ENCODE results near the gene ING5.
A peak's percentile ranks its signal among the peaks of the same experiment; 100 is the strongest.
"Not testable (repeated sequence)": the region's sequence is repeated elsewhere in the genome, so short reads cannot be mapped to it uniquely, and the experiment has no call there.

ING5 gene

DNA sequence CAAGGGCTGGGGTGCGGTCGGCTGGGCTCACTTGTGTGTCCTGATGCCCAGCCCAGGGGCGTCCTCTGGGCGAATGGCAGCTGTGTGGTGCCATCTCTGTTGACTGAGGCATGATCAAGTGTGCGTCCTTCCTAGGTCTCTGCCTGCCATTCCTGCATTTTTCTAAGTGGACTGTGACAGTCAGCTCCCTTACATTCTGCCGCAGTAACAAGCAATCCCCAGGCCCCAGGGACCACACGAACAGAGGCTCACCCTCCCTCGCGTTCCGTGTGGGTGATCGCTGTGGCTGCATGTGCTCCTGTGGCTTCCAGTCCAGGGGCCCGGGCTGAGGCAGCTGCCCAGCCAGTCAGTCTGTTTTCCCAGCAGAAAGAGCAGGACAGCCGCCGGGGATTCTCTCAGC lies 50.4 kb downstream of the ING5 start:
- H3K9ac ChIP-seq (ENCODE audit: low read length): no peak overlapping the region
- H3K4me3 ChIP-seq (ENCODE audit: low read depth, low read length): no peak overlapping the region
- H3K4me1 ChIP-seq (ENCODE audit: control insufficient read depth, insufficient read depth, low read length): no peaks in the 10 kb centered on the region
- no peaks in the 10 kb centered on the region for H3K27me3 ChIP-seq (ENCODE audit: control insufficient read depth, insufficient read depth, low read length)
- no peak overlapping the region for H3K27ac ChIP-seq (ENCODE audit: low read depth, low read length)
- H3K9me3 ChIP-seq (ENCODE audit: control insufficient read depth, insufficient read depth, low read depth, low read length): no peaks in the 10 kb centered on the region
- H3K36me3 ChIP-seq (ENCODE audit: control insufficient read depth, insufficient read depth, low read length): peaks cover 28% of the 10 kb centered on the region

DNA sequence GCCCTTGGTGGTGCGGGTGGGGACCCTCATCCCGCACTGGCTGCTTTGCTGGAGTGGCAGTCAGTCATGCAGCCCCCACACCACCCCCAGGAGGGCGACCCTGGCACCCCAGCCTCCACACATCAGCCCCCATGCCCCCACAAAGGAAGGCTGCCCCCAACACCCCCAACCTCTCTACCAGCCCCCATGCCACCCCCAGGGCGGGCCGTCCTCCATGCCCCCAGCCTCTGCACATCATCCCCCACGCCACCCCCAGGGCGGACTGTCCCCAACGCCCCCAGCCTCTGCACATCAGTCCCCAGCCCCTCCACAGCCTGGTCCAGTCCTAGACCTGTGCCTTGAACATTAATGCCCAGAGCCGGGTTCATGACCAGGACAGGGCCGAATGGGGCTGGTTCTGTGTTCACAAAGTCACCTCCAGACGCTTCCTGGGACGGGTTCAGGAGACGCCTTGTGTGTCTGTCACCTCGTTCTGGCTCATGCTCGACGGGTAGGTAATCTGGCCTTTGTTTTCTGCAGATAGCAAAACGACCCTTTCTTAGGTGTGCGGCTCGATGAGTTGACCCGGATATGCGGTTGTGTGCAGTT lies 50.9 kb downstream of the ING5 start:
- H3K27me3 ChIP-seq (ENCODE audit: control insufficient read depth, insufficient read depth, low read length): no peaks in the 10 kb centered on the region
- H3K9me3 ChIP-seq (ENCODE audit: control insufficient read depth, insufficient read depth, low read depth, low read length): no peaks in the 10 kb centered on the region
- H3K9ac ChIP-seq (ENCODE audit: low read length): no peak overlapping the region
- no peaks in the 10 kb centered on the region for H3K4me1 ChIP-seq (ENCODE audit: control insufficient read depth, insufficient read depth, low read length)
- no peak overlapping the region for H3K4me3 ChIP-seq (ENCODE audit: low read depth, low read length)
- H3K36me3 ChIP-seq (ENCODE audit: control insufficient read depth, insufficient read depth, low read length): peaks cover 25% of the 10 kb centered on the region
- no peak overlapping the region for H3K27ac ChIP-seq (ENCODE audit: low read depth, low read length)

DNA sequence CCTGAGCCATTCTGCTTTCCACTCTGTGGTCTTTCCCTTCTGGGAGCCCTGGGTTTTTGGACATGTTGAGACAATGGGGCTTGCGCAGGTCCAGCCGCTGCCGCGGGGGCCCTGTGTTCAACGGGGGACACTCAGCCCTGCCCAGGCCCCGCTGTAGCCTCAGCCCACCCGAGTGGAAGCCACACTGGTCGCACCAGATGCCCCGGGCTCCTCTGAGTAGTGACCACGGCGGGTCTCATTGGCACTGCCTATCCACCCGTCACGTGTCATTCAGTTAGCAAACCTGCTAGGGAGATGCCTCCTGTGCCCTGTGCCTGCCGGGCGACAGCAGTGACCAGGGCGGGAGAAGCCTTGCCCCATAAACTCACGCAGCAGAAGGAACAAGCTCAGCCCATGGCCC lies 51.7 kb downstream of the ING5 start:
- no peaks in the 10 kb centered on the region for H3K27me3 ChIP-seq (ENCODE audit: control insufficient read depth, insufficient read depth, low read length)
- H3K9ac ChIP-seq (ENCODE audit: low read length): no peak overlapping the region
- peaks cover 25% of the 10 kb centered on the region for H3K36me3 ChIP-seq (ENCODE audit: control insufficient read depth, insufficient read depth, low read length)
- no peak overlapping the region for H3K4me3 ChIP-seq (ENCODE audit: low read depth, low read length)
- H3K27ac ChIP-seq (ENCODE audit: low read depth, low read length): peak overlapping the region; percentile 67; the same call in 1 of the 2 replicates
- H3K9me3 ChIP-seq (ENCODE audit: control insufficient read depth, insufficient read depth, low read depth, low read length): no peaks in the 10 kb centered on the region
- no peaks in the 10 kb centered on the region for H3K4me1 ChIP-seq (ENCODE audit: control insufficient read depth, insufficient read depth, low read length)

DNA sequence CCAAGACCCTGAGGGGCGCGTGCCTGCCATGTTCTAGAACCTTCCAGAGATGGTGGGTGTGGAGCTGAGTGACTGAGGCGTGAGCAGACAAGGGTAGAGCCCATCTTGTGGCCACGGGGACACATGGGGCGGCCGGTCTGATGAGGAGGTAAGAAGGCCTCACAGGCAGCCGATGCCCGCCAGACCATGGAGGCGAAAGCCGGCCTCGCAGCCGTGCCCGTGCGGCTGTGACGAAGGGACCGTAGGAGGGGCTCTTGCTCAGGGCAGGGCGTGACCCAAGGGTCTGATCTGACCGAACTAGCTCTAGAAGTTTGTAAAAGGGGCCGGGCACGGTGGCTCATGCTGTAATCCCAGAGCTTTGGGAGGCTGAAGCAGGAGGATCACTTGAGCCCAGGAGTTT lies 52.2 kb downstream of the ING5 start:
- no peak overlapping the region for H3K9ac ChIP-seq (ENCODE audit: low read length)
- H3K9me3 ChIP-seq (ENCODE audit: control insufficient read depth, insufficient read depth, low read depth, low read length): no peaks in the 10 kb centered on the region
- H3K4me3 ChIP-seq (ENCODE audit: low read depth, low read length): no peak overlapping the region
- no peaks in the 10 kb centered on the region for H3K4me1 ChIP-seq (ENCODE audit: control insufficient read depth, insufficient read depth, low read length)
- H3K27me3 ChIP-seq (ENCODE audit: control insufficient read depth, insufficient read depth, low read length): no peaks in the 10 kb centered on the region
- peak overlapping the region; percentile 67; the same call in 1 of the 2 replicates for H3K27ac ChIP-seq (ENCODE audit: low read depth, low read length)
- H3K36me3 ChIP-seq (ENCODE audit: control insufficient read depth, insufficient read depth, low read length): peaks cover 22% of the 10 kb centered on the region

DNA sequence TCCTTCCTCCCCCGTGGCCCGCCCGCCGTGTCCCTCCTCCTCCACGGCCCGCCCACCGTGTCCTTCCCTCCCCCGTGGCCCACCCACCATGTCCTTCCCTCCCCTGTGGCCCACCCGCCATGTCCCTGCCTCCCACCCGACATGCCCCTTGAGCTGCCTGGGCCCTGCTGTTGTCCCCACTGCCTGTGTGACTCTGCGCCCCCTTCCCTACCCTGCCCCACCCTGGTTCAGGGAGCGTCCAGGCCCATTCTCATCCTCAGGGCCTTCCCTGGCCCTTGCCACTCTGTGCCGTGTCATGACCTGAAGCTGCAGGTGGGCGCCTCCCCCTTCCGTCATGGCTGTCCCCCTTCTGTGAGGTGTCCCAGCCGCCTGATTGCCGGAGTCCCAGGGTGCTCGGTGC lies 53.3 kb downstream of the ING5 start:
- Histone ChIP-seq H3K27ac (ENCODE audit: low read depth, low read length) (no peak overlapping the region), H3K36me3 (ENCODE audit: control insufficient read depth, insufficient read depth, low read length) (peaks cover 22% of the 10 kb centered on the region), H3K9ac (ENCODE audit: low read length) (no peak overlapping the region), H3K9me3 (ENCODE audit: control insufficient read depth, insufficient read depth, low read depth, low read length) (peaks cover under 1% of the 10 kb centered on the region; the same call in 1 of the 2 replicates), H3K4me1 (ENCODE audit: control insufficient read depth, insufficient read depth, low read length) (no peaks in the 10 kb centered on the region), H3K4me3 (ENCODE audit: low read depth, low read length) (no peak overlapping the region), H3K27me3 (ENCODE audit: control insufficient read depth, insufficient read depth, low read length) (no peaks in the 10 kb centered on the region)

DNA sequence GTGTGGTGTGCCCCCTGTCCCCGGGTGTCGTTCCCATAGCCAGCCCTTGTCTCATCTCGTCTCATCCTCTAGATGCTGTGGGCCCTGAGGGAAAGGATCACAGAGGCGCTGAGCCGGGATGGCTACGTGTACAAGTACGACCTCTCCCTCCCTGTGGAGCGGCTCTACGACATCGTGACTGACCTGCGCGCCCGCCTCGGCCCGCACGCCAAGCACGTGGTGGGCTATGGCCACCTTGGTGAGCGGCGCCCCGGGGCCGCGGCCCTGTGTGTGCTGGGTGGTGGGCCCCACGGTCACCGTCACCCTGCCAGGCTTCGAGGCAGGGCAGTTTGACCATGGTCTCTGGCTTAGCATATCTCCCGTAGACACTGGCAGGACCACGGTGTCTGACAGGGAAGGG lies 53.9 kb downstream of the ING5 start:
- Histone ChIP-seq H3K4me1 (ENCODE audit: control insufficient read depth, insufficient read depth, low read length) (no peaks in the 10 kb centered on the region), H3K9ac (ENCODE audit: low read length) (no peak overlapping the region), H3K4me3 (ENCODE audit: low read depth, low read length) (no peak overlapping the region), H3K27ac (ENCODE audit: low read depth, low read length) (no peak overlapping the region), H3K36me3 (ENCODE audit: control insufficient read depth, insufficient read depth, low read length) (peaks cover 22% of the 10 kb centered on the region), H3K27me3 (ENCODE audit: control insufficient read depth, insufficient read depth, low read length) (no peaks in the 10 kb centered on the region), H3K9me3 (ENCODE audit: control insufficient read depth, insufficient read depth, low read depth, low read length) (peaks cover 4% of the 10 kb centered on the region)

DNA sequence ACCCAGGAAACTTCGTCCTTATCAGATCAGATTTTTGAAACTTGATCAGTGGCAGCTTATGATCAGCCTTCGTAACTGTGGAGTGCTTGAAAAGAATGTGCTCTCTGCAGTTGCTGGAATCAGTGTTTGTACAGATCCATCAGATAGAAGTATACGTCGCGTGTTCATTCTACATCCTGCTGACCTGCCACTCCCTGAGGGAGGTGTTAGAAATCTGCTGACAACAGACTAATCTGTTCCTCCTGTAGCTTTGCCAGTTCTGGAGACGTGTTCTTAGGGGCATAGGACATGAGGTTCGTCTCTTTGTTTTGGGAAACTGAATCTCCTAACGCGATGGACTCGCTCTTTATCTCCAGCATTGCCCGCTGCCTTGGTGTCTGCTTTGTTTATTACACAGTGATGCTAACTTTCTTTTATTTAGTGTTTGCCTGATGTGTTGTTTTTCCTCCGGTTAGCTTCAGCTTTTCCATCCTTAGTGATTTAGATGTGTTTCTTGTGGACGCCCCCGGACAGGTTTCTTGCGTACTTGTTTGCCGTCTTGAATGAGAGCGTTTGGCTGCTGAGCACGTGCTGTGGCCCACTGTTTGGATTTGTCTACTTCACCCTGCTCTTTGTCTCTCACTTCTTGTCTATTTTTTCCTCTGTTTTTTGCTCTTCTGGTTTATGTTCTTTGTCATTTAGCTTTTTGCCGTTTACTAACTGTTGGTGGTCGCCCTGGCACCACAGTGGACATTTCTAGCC lies 57.4 kb downstream of the ING5 start:
- H3K4me3 ChIP-seq (ENCODE audit: low read depth, low read length): no peak overlapping the region
- H3K27ac ChIP-seq (ENCODE audit: low read depth, low read length): no peak overlapping the region
- peaks cover 12% of the 10 kb centered on the region for H3K36me3 ChIP-seq (ENCODE audit: control insufficient read depth, insufficient read depth, low read length)
- H3K4me1 ChIP-seq (ENCODE audit: control insufficient read depth, insufficient read depth, low read length): peaks cover 2% of the 10 kb centered on the region; the same call in 1 of the 2 replicates
- H3K9me3 ChIP-seq (ENCODE audit: control insufficient read depth, insufficient read depth, low read depth, low read length): peaks cover 4% of the 10 kb centered on the region
- H3K9ac ChIP-seq (ENCODE audit: low read length): no peak overlapping the region
- no peaks in the 10 kb centered on the region for H3K27me3 ChIP-seq (ENCODE audit: control insufficient read depth, insufficient read depth, low read length)

DNA sequence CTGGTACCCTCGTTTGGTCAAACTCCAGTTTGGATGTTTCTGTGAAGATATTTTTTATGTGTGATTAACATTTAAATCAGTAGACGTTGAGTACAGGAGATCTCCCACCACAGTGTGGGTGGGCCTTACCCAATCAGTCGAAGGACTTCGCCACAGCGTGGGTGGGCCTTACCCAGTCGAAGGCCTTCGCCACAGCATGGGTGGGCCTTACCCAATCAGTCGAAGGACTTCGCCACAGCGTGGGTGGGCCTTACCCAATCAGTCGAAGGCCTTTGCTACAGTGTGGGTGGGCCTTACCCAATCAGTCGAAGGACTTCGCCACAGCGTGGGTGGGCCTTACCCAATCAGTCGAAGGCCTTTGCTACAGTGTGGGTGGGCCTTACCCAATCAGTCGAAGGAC lies 58.1 kb downstream of the ING5 start:
- H3K9me3 ChIP-seq (ENCODE audit: control insufficient read depth, insufficient read depth, low read depth, low read length); H3K4me1 ChIP-seq (ENCODE audit: control insufficient read depth, insufficient read depth, low read length); H3K4me3 ChIP-seq (ENCODE audit: low read depth, low read length); H3K9ac ChIP-seq (ENCODE audit: low read length); H3K27ac ChIP-seq (ENCODE audit: low read depth, low read length); H3K27me3 ChIP-seq (ENCODE audit: control insufficient read depth, insufficient read depth, low read length): not testable (repeated sequence)
- peaks cover 12% of the 10 kb centered on the region for H3K36me3 ChIP-seq (ENCODE audit: control insufficient read depth, insufficient read depth, low read length)

DNA sequence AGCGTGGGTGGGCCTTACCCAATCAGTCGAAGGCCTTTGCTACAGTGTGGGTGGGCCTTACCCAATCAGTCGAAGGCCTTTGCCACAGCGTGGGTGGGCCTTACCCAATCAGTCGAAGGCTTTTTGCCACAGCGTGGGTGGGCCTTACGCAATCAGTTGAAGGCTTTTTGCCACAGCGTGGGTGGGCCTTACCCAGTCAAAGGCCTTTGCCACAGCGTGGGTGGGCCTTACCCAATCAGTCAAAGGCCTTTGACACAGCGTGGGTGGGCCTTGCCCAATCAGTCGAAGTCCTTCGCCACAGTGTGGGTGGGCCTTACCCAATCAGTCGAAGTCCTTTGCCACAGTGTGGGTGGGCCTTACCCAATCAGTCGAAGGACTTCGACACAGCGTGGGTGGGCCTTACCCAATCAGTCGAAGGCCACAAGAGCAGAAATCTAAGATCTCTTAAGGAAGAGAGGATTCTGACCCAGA lies 58.5 kb downstream of the ING5 start:
- Histone ChIP-seq H3K9me3 (ENCODE audit: control insufficient read depth, insufficient read depth, low read depth, low read length) (peaks cover 4% of the 10 kb centered on the region), H3K27ac (ENCODE audit: low read depth, low read length) (no peak overlapping the region), H3K9ac (ENCODE audit: low read length) (no peak overlapping the region), H3K27me3 (ENCODE audit: control insufficient read depth, insufficient read depth, low read length) (no peaks in the 10 kb centered on the region), H3K36me3 (ENCODE audit: control insufficient read depth, insufficient read depth, low read length) (peaks cover 11% of the 10 kb centered on the region), H3K4me1 (ENCODE audit: control insufficient read depth, insufficient read depth, low read length) (peaks cover 8% of the 10 kb centered on the region; the same call in 1 of the 2 replicates), H3K4me3 (ENCODE audit: low read depth, low read length) (no peak overlapping the region)

DNA sequence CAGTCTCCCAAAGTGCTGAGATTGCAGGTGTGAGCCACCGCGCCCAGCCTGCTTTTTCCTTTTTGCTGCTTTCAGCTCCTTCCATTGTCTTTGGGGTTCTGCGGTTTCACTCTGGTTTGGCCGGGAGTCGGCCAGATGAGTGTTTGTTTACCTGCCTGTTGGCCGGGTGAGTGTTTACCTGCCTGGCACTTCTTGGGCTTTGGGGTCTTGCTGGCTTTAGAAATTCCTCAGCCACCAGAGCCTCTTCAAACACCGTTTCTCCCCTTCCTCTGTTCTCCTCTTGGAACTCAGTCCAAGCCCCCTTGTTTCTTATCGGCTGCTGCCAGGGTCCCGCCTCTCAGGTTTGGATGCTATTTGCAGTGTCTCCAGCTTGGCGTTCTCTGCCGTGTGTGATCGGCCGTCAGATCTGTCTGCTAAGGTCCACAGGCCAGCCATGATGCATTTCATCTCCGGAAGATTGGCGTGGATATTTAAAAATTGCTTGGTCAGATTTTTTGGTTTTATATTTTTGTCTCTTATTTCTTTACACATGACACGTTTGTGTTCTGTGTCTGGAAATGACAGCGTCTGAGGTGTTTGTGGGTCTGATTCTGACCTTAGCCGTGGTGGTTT lies 60.6 kb downstream of the ING5 start:
- H3K27me3 ChIP-seq (ENCODE audit: control insufficient read depth, insufficient read depth, low read length): no peaks in the 10 kb centered on the region
- H3K4me3 ChIP-seq (ENCODE audit: low read depth, low read length): no peak overlapping the region
- H3K9me3 ChIP-seq (ENCODE audit: control insufficient read depth, insufficient read depth, low read depth, low read length): peaks cover 4% of the 10 kb centered on the region
- peaks cover 3% of the 10 kb centered on the region; the same call in 1 of the 2 replicates for H3K36me3 ChIP-seq (ENCODE audit: control insufficient read depth, insufficient read depth, low read length)
- H3K4me1 ChIP-seq (ENCODE audit: control insufficient read depth, insufficient read depth, low read length): peaks cover 8% of the 10 kb centered on the region; the same call in 1 of the 2 replicates
- no peak overlapping the region for H3K9ac ChIP-seq (ENCODE audit: low read length)
- H3K27ac ChIP-seq (ENCODE audit: low read depth, low read length): no peak overlapping the region

DNA sequence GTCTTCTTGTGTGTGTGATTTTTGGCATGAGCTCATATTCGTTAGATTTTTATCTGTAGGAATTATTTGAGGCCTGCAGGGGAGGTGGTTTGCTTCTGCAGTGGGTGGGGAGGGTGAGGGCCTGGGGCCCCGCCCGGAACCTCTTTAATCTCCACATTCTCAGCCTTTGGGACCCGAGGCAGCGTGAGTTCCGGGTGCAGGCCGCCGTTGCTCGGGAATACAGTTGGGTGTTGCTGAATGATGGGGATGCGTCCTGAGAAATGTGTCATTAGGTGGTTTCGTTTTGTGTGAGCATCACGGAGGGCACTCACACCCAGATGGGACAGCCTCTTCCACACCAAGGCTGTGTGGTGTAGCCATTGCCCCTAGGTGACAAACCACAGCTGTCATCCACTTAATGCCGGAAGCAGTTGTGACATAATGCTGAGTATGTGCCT lies 61.1 kb downstream of the ING5 start:
- peaks cover 3% of the 10 kb centered on the region; the same call in 1 of the 2 replicates for H3K36me3 ChIP-seq (ENCODE audit: control insufficient read depth, insufficient read depth, low read length)
- H3K27me3 ChIP-seq (ENCODE audit: control insufficient read depth, insufficient read depth, low read length): no peaks in the 10 kb centered on the region
- H3K4me1 ChIP-seq (ENCODE audit: control insufficient read depth, insufficient read depth, low read length): peaks cover 8% of the 10 kb centered on the region; the same call in 1 of the 2 replicates
- H3K9me3 ChIP-seq (ENCODE audit: control insufficient read depth, insufficient read depth, low read depth, low read length): peaks cover 4% of the 10 kb centered on the region
- no peak overlapping the region for H3K4me3 ChIP-seq (ENCODE audit: low read depth, low read length)
- no peak overlapping the region for H3K9ac ChIP-seq (ENCODE audit: low read length)
- H3K27ac ChIP-seq (ENCODE audit: low read depth, low read length): no peak overlapping the region
